Thymus (tissue), 11 donors: ENCODE measurements around the gene NLRP1. TPM values are rescaled to one million over a fixed set of nuclear protein-coding genes. Genes with fewer than 3 reads are reported as not detected.

ENCODE experiments used
- DNase-seq, 9 donors: peaks; one replicate each; pipeline ENCODE4 v3.0.0-alpha.2; 2013; ENCODE audit warnings: low spot score in 9 of 9, low read depth in 6 of 9, missing footprints in 1 of 9
- H3K27ac ChIP-seq, 2 donors: one replicate each; pipeline ENCODE4 v1.5.1; 2013; ENCODE audit warnings: control low read depth in 1 of 2, low read depth in 1 of 2, low read length in 1 of 2, mild to moderate bottlenecking in 1 of 2, moderate library complexity in 1 of 2
- H3K27me3 ChIP-seq, 2 donors: one replicate each; pipeline ENCODE4 v1.5.1; 2013; ENCODE audit warnings: low read length in 1 of 2; ENCODE audit not compliant: control insufficient read depth in 2 of 2, insufficient read depth in 1 of 2
- H3K36me3 ChIP-seq, 2 donors: one replicate each; pipeline ENCODE4 v1.5.1; 2013; ENCODE audit warnings: low read length in 1 of 2, mild to moderate bottlenecking in 1 of 2, moderate library complexity in 1 of 2; ENCODE audit not compliant: control insufficient read depth in 2 of 2, insufficient read depth in 2 of 2
- H3K4me1 ChIP-seq, 2 donors: one replicate each; pipeline ENCODE4 v1.5.1; 2013; ENCODE audit warnings: low read length in 2 of 2; ENCODE audit not compliant: control insufficient read depth in 2 of 2, insufficient read depth in 2 of 2
- H3K4me3 ChIP-seq, 2 donors: one replicate each; pipeline ENCODE4 v1.5.1; 2013; ENCODE audit warnings: low read length in 2 of 2, control low read depth in 1 of 2, mild to moderate bottlenecking in 1 of 2
- H3K9me3 ChIP-seq, 2 donors: one replicate each; pipeline ENCODE4 v1.5.1; 2013; ENCODE audit warnings: low read length in 1 of 2, mild to moderate bottlenecking in 1 of 2; ENCODE audit not compliant: control insufficient read depth in 2 of 2, insufficient read depth in 1 of 2
- WGBS: extraction: QIAGEN DNeasy Blood & Tissue Kit; methylation state at CpG from one replicate; pipeline ENCODE4 v1.1.7; 2013; 5-methylcytosine and 5-hydroxymethylcytosine counted together
- polyA plus RNA-seq: library from polyadenylated mRNA; stranded (reverse); fragments of 200-250 nt; gene quantifications from one replicate; pipeline ENCODE4 v1.2.3, GENCODE V29; 2013
- total RNA-seq: library from RNA; stranded (reverse); fragments of 120-200 nt; gene quantifications from one replicate; pipeline ENCODE4 v1.2.4, GENCODE V29; 2013
- donor health status: healthy.

NLRP1 gene
- total and polyA plus RNA-seq, 2 donors = 32.2 to 102 TPM

- no peak overlapping the region for H3K4me3 ChIP-seq
- DNase-seq = no peak
- no peaks in the 10 kb centered on the region for H3K9me3 ChIP-seq
- no peak overlapping the region for H3K27ac ChIP-seq
- peaks cover 4 to 13% of the 10 kb centered on the region in 2 donors for H3K36me3 ChIP-seq
- peaks cover 11 to 17% of the 10 kb centered on the region in 2 donors for H3K4me1 ChIP-seq
- 92% methylated on average over 10 of the region's 10 CpGs for WGBS
- no peaks in the 10 kb centered on the region for H3K27me3 ChIP-seq
Measured at GRCh38 chr17:5464717-5465507, 119.4 kb downstream of the NLRP1 start.

Other genes starting within 250 kb of the NLRP1 start
- 147 TPM for gene NUP88, start 164.8 kb downstream of the NLRP1 start, total RNA-seq
- 116 TPM for gene NUP88, start 164.8 kb downstream of the NLRP1 start, polyA plus RNA-seq
- gene RPAIN, start 164.3 kb downstream of the NLRP1 start, total RNA-seq = 68.3 TPM
- gene RPAIN, start 164.3 kb downstream of the NLRP1 start, polyA plus RNA-seq = 47.2 TPM
- 246 TPM for gene C1QBP, start 145.4 kb downstream of the NLRP1 start, total RNA-seq
- 95.1 TPM for gene C1QBP, start 145.4 kb downstream of the NLRP1 start, polyA plus RNA-seq
- 3.2 TPM for gene DHX33, start 115.5 kb downstream of the NLRP1 start, total RNA-seq
- 6.4 TPM for gene DHX33, start 115.5 kb downstream of the NLRP1 start, polyA plus RNA-seq
- gene DERL2, start 98.3 kb downstream of the NLRP1 start, total RNA-seq = 43.4 TPM
- gene DERL2, start 98.3 kb downstream of the NLRP1 start, polyA plus RNA-seq = 99.4 TPM
- gene MIS12, start 97.9 kb downstream of the NLRP1 start, total RNA-seq = 31.2 TPM
- 46.5 TPM for gene MIS12, start 97.9 kb downstream of the NLRP1 start, polyA plus RNA-seq